ENCODE results near the gene PM20D1. TPM values are rescaled to one million over a fixed set of nuclear protein-coding genes. Genes with fewer than 3 reads are reported as not detected.

PM20D1 gene
- total and polyA plus RNA-seq, 2 donors (not counting 1 experiment from before 2014, with no cell fraction given), result not detected

DNA sequence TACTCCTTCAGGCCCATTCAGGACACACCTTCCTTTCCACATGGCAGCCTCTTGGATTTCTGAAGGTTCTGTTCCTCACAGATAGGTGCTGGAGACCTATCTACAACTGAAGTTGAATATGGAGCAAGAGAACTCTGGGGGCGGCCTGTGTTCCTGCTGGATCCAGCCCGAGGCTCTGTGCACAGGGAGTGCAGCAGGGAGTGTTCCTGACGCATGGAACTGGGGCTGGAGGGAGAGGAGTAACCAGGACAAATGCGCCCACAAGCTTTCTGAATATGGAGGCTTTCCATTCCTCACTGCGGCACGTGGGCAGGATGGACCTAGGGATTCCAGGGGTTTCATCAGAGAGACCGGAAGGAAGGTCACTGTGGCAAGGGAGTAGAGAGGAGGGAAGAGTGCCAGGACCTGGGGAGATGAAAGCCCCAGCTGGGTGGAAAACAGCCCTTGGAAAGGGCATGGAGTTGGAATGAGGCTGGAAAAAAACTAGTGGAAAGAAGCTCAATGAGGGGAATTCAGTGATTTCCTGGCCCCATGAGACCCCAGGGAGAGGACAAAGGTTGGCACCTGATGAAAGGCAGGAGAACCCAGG lies 12.5 kb downstream of the PM20D1 start:
- no peak for TF ChIP-seq EZH2 (IDR thresholded peaks at IDR 0.05; ENCODE audit: low read length, missing control alignments)
- TF ChIP-seq, protein P1, sequence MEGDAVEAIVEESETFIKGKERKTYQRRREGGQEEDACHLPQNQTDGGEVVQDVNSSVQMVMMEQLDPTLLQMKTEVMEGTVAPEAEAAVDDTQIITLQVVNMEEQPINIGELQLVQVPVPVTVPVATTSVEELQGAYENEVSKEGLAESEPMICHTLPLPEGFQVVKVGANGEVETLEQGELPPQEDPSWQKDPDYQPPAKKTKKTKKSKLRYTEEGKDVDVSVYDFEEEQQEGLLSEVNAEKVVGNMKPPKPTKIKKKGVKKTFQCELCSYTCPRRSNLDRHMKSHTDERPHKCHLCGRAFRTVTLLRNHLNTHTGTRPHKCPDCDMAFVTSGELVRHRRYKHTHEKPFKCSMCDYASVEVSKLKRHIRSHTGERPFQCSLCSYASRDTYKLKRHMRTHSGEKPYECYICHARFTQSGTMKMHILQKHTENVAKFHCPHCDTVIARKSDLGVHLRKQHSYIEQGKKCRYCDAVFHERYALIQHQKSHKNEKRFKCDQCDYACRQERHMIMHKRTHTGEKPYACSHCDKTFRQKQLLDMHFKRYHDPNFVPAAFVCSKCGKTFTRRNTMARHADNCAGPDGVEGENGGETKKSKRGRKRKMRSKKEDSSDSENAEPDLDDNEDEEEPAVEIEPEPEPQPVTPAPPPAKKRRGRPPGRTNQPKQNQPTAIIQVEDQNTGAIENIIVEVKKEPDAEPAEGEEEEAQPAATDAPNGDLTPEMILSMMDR (conservative IDR thresholded peaks at IDR 0.05 in 1 of 2, IDR thresholded peaks at IDR 0.05 in 1 of 2; ENCODE audit: low read depth in 1 of 2, low read length in 2 of 2), result no peak
- Histone ChIP-seq H3K4me1 (ENCODE audit: control insufficient read depth, extremely low read depth, insufficient read depth, low read length) (no peaks in the 10 kb centered on the region), H3K27me3 (ENCODE audit: control insufficient read depth, insufficient read depth, low read length) (peaks cover 2% of the 10 kb centered on the region), H3K79me2 (ENCODE audit: control insufficient read depth, insufficient read depth, low read length) (no peaks in the 10 kb centered on the region), H3K27ac (ENCODE audit: insufficient read depth, low read length) (no peak overlapping the region), H3K36me3 (ENCODE audit: control insufficient read depth, insufficient read depth, low read length) (no peaks in the 10 kb centered on the region), H4K20me1 (ENCODE audit: control insufficient read depth, extremely low read depth, insufficient read depth, low read length) (no peaks in the 10 kb centered on the region), H3K4me2 (ENCODE audit: extremely low read depth, insufficient read depth, low read length) (no peak overlapping the region), H2AFZ (ENCODE audit: low read length) (no peak overlapping the region), H3K4me3 (replicated peaks in 1 of 4; ENCODE audit: control extremely low read depth in 1 of 4, insufficient read depth in 1 of 4, low read depth in 3 of 4, low read length in 4 of 4) (no peak overlapping the region), H3K9me3 (ENCODE audit: control insufficient read depth, insufficient read depth, low read depth, low read length) (no peaks in the 10 kb centered on the region), H3K9ac (ENCODE audit: insufficient read depth, low read length) (no peak overlapping the region)
- DNase-seq (ENCODE audit: low read depth in 2 of 2), result no peak

DNA sequence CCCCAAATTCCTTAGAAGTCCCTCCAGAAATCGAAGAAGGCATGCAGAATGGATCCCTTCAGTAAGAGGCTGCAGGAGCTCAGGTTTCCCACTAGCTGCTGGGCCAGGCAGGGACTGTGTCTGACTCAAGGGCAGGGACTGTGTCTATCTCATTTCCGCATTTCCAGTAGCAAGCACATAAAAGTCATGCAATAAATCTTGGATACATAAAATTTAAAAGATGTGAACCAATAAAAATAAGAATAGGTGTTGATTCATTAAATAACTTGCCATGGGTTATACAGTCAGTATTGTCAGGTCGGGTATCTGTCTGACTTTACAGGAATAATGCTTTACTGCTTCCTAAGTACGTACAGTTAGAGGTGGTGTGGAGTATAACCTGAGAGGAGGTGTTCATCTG lies 15.2 kb downstream of the PM20D1 start:
- DNase-seq (ENCODE audit: low read depth in 2 of 2), result no peak
- no peaks in the 10 kb centered on the region for H3K36me3 ChIP-seq (ENCODE audit: control insufficient read depth, insufficient read depth, low read length)
- no peak overlapping the region for H3K9ac ChIP-seq (ENCODE audit: insufficient read depth, low read length)
- no peaks in the 10 kb centered on the region for H3K4me1 ChIP-seq (ENCODE audit: control insufficient read depth, extremely low read depth, insufficient read depth, low read length)
- TF ChIP-seq, protein P1 (conservative IDR thresholded peaks at IDR 0.05 in 1 of 2, IDR thresholded peaks at IDR 0.05 in 1 of 2; ENCODE audit: low read depth in 1 of 2, low read length in 2 of 2), result no peak
- TF ChIP-seq EZH2 (IDR thresholded peaks at IDR 0.05; ENCODE audit: low read length, missing control alignments), result no peak
- H3K79me2 ChIP-seq (ENCODE audit: control insufficient read depth, insufficient read depth, low read length), result no peaks in the 10 kb centered on the region
- no peaks in the 10 kb centered on the region for H3K27me3 ChIP-seq (ENCODE audit: control insufficient read depth, insufficient read depth, low read length)
- H4K20me1 ChIP-seq (ENCODE audit: control insufficient read depth, extremely low read depth, insufficient read depth, low read length), result no peaks in the 10 kb centered on the region
- no peak overlapping the region for H2AFZ ChIP-seq (ENCODE audit: low read length)
- H3K4me3 ChIP-seq (replicated peaks in 1 of 4; ENCODE audit: control extremely low read depth in 1 of 4, insufficient read depth in 1 of 4, low read depth in 3 of 4, low read length in 4 of 4), result no peak overlapping the region
- no peaks in the 10 kb centered on the region for H3K9me3 ChIP-seq (ENCODE audit: control insufficient read depth, insufficient read depth, low read depth, low read length)
- H3K27ac ChIP-seq (ENCODE audit: insufficient read depth, low read length), result no peak overlapping the region
- no peak overlapping the region for H3K4me2 ChIP-seq (ENCODE audit: extremely low read depth, insufficient read depth, low read length)

DNA sequence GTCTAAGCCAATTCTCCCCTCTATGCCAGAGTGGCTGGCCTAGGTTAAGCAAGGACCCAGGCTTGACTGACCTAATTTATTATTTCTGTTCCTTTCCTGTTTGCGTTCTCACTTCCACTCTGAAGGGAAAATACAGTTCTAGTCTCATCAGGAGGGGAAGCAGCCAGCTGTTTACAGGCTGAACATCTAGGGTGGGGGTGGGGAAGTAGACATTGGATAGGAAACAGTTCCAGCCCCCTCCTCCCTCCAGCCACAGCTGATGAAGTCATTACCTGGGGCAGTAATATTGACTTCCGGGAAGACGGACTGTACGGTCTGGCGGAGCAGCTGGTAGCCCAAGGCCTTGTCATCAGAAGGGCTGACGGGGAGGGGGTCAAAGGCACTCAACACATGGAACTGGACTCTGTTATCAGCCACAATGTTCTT lies 17.6 kb downstream of the PM20D1 start:
- no peak overlapping the region for H2AFZ ChIP-seq (ENCODE audit: low read length)

More for the DNA sequence above, 17.6 kb downstream of the PM20D1 start:
- Histone ChIP-seq H3K9ac (ENCODE audit: insufficient read depth, low read length) (no peak overlapping the region), H3K27me3 (ENCODE audit: control insufficient read depth, insufficient read depth, low read length) (peaks cover 3% of the 10 kb centered on the region), H3K4me1 (ENCODE audit: control insufficient read depth, extremely low read depth, insufficient read depth, low read length) (no peaks in the 10 kb centered on the region), H3K9me3 (ENCODE audit: control insufficient read depth, insufficient read depth, low read depth, low read length) (no peaks in the 10 kb centered on the region), H3K27ac (ENCODE audit: insufficient read depth, low read length) (no peak overlapping the region), H3K36me3 (ENCODE audit: control insufficient read depth, insufficient read depth, low read length) (no peaks in the 10 kb centered on the region), H3K4me2 (ENCODE audit: extremely low read depth, insufficient read depth, low read length) (no peak overlapping the region), H4K20me1 (ENCODE audit: control insufficient read depth, extremely low read depth, insufficient read depth, low read length) (no peaks in the 10 kb centered on the region), H3K79me2 (ENCODE audit: control insufficient read depth, insufficient read depth, low read length) (no peaks in the 10 kb centered on the region), H3K4me3 (replicated peaks in 1 of 4; ENCODE audit: control extremely low read depth in 1 of 4, insufficient read depth in 1 of 4, low read depth in 3 of 4, low read length in 4 of 4) (no peak overlapping the region)
- no peak for TF ChIP-seq EZH2 (IDR thresholded peaks at IDR 0.05; ENCODE audit: low read length, missing control alignments)
- TF ChIP-seq, protein P1 (conservative IDR thresholded peaks at IDR 0.05 in 1 of 2, IDR thresholded peaks at IDR 0.05 in 1 of 2; ENCODE audit: low read depth in 1 of 2, low read length in 2 of 2), result no peak
- no peak for DNase-seq (ENCODE audit: low read depth in 2 of 2)
